Spleen (tissue), 7 donors: ENCODE results near the gene IFT88.
"Not testable (repeated sequence)": the region's sequence is repeated elsewhere in the genome, so short reads cannot be mapped to it uniquely, and the experiment has no call there.

Source experiments
- CTCF ChIP-seq, 11 experiments: fragments of 200-600 bp in 7 of 11; fragments of 450-650 bp in 4 of 11; sonication (generic) in 4 of 11; IDR thresholded peaks in 8 of 11; conservative IDR thresholded peaks in 3 of 11; 1 replicate in 7 of 11; 2 replicates in 4 of 11; pipeline versions ENCODE4 v1.4.0 to v1.8.0; 2016 to 2021; ENCODE audit warnings: antibody characterized with exemption in 11 of 11, inconsistent platforms in 4 of 11, mild to moderate bottlenecking in 1 of 11
- POLR2A ChIP-seq, 3 donors: fragments of 450-650 bp; IDR thresholded peaks; one replicate each; pipeline ENCODE4 v1.5.1; 2017; ENCODE audit warnings: antibody characterized with exemption in 3 of 3, mild to moderate bottlenecking in 1 of 3
- POLR2AphosphoS5 ChIP-seq, 3 donors: sonication (generic); formaldehyde crosslinking; IDR thresholded peaks; one replicate each; pipeline ENCODE4 v1.5.1; 2017; ENCODE audit warnings: antibody characterized with exemption in 3 of 3
- donor health status: DM: no; HTN: no; CAD: no; lungs with moderate emphysema.
- donor health status: DM: no; HTN: no; CAD: no.
- donor health status: DM: no; HTN: no; CAD: no.

- TF ChIP-seq POLR2A (IDR thresholded peaks at IDR 0.05); CTCF (IDR thresholded peaks at IDR 0.05 in 8 of 11, conservative IDR thresholded peaks at IDR 0.05 in 3 of 11); POLR2AphosphoS5 (IDR thresholded peaks at IDR 0.05): not testable (repeated sequence)
These were observed 111.6 kb downstream of the IFT88 start for GRCh38 chr13:20678606-20679005.
